ENCODE data around the gene CLCNKB.
"Not testable (repeated sequence)": the region's sequence is repeated elsewhere in the genome, so short reads cannot be mapped to it uniquely, and the experiment has no call there.

CLCNKB gene

DNA sequence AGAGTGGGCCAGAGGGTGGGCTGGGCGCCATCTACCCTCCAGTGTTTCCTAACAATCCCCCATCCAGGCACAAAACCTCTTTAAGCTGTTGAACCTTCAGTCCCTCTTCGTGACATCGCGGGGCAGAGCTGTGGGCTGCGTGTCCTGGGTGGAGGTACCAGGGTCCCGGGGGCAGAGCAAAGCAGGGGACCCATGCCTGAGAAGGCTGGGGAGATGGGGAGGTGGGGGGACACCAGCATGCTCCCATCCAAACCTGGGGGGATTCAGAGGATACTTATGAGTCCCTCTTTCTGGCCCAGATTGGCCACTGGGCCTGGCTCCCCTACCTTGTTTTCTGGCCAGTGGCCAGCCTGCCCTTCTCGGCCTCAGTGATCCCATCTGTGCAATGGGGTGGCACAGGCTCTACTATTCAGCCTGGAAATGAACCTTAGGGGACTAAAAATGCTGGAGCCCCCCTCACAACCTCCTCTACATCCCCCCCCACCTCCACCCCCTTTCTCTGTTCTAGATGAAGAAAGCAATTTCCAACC lies 10.4 kb upstream of the CLCNKB start:
- DNase-seq, result not testable (repeated sequence)

DNA sequence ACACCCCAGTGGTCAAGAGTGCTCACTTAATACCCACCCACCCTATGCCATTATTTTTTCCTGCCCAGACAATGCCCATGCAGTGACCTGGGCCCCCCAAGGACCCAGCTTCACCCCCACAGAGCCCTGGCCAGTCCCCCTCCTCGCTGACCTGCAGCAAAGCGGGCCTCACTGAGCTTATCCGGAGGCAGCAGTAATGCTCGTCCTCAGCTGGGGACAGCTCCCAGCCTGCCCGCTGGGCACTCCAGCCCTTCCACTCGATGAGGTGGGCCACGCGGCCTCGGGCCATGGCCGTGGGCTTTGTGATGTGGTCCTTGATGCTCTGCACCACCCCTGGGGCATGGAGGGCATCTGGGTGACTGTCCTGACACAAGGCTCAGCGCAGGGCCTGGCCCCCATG lies 7.1 kb upstream of the CLCNKB start:
- not testable (repeated sequence) for DNase-seq

DNA sequence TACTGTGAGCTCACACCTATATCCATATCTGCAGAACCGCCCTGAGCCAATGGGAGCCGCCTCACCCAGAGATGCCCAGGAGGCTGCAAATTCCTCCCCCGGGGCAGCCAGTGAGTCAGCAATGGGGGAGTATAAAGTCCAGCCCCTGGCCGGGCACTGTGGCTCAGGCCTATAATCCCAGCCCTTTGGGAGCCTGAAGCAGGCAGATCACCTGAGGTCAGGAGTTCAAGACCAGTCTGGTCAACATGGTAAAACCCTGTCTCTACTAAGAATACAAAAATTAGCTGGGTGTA lies 5.0 kb upstream of the CLCNKB start:
- DNase-seq, result no peak

DNA sequence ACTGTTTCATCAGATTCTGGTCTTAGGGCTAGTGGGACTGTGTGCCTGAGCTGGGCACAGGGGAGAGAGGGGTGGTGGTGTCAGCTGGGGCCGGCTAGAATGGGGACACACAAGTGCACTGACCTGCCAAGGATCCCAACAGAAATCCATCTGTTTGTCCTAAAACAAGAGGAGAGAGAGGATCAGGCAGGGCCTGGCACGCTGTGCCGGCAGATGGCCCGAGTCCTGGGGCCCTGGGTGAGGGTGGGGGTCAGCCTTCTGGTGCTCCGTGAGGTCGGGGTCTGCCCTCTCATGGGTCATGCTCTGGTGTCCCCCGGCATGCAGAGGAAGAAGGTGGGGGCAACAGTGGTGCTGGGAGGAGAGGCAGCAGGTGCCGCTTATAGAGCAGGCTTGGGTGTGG lies 3.7 kb upstream of the CLCNKB start:
- not testable (repeated sequence) for DNase-seq

DNA sequence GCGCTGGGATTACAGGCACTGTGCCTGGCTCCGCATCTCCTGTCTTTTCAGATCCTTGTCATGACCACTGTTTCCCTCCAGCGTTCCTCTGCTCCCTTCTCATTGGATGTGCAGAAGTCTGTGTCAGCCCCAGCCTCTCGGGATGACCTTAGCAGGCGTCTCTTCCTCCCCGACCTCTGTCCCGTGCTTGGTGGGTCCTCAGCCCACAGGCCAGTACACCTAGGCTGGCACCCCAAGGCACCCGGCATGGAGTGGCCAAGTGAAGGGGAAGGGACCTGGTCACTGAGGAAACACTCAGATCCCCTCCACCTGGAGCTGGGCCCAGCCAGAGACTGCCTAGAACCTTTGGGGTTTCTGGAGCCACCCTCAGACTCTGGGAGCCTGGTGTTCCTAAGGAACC lies 2.4 kb upstream of the CLCNKB start:
- DNase-seq, result no peak

DNA sequence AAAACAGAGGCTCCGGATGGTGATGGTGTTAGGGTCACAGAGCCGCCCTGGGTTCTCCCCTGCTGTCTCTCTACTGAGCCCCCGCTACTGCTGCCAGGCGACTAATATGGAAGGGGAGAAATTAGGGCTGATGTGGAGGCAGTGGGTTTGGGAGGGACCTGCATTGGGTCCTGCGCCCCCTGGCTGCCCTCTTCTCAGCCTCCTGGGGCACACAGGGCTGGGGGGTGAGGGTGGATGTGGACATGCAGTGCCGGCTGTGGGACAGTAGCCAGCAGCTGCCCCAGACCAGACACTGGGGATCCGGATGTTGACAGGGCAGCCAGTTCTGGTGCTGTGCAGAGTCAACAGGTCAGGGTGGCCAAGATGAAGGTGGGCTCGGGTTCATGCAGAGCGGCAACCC lies 1.5 kb upstream of the CLCNKB start:
- DNase-seq, result no peak

DNA sequence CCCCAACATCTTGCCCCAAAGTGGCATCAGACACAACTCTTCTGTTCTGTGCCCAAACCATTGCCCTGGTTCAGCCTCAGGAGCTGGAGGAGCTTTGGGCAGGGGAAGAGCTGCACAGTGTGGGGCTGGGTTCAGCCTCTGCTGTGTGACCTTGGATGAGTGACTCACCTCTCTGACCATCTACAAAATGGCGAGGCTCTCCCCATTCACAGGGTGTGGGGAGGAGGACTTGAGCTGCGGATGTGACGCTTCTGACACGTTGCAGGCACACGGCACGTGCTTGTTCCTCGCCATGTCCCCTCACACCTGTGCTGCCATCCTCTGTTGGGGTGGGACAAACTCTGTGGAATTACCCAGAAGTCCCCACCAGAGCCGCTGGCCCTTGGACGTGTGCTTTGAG lies 928 bp upstream of the CLCNKB start:
- not testable (repeated sequence) for DNase-seq

DNA sequence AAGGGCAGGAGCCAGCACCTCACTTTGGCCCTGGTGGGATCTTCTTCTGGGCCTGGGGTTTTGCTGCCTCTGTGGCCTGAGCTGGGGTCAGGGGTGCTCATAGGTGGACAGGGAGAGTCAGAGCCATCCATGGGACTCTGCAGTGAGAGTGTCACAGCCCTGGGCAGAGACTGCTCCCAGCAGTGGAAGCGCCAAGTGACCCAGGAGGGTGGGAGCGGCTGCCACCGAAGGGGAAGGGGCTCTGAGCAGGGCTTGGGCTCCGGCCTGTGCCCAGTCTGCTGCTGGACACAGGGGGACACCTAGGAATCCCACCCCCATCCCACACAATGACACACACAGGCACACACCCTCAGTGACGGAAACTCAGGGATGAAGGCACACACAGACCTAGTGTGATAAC lies 368 bp downstream of the CLCNKB start:
- no peak for DNase-seq

DNA sequence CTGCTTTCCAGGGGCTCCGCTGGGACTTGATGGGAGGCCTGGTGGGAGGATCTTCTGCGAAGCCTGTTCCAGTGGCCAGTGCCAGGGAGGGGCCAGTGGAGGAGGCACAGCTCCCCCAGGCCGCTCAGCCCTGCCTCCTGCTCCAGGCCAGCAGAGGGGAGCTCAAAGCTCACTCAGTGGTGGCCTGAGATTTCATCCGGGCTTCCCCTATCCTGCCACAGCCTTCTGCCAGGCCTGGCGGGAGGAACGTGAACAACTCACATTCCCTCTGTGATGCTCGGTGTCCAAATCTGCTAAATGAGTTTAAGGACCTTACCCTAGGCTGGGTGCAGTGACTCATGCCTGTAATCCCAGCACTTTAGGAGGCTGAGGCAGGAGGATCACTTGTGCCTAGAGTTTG lies 3.3 kb downstream of the CLCNKB start:
- DNase-seq, result no peak

DNA sequence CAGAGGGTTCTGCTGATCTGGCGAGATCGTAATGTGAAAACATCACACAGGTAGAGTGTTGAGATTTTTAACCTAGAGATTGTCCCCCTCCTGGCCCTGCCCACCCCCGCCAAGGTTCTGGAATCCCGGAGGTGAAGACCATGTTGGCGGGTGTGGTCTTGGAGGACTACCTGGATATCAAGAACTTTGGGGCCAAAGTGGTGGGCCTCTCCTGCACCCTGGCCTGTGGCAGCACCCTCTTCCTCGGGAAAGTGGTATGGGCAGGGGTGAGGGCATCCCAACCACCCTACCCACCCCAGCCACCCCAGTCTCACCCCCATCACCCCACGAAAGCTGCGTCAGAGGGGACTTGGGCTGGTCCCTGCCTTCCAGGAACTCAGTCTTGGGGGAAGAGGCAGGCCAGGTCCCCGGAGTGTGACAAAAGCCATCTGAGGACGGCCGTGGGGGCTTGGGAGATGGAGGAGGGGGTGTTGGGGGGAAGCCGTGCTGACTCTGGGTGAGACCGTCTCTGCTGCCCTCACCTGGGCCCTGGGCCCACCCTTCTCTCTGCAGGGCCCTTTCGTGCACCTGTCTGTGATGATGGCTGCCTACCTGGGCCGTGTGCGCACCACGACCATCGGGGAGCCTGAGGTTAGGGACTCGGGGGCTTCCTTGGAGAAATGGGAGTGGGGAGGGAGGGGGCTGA lies 4.4 kb downstream of the CLCNKB start:
- no peak for DNase-seq

DNA sequence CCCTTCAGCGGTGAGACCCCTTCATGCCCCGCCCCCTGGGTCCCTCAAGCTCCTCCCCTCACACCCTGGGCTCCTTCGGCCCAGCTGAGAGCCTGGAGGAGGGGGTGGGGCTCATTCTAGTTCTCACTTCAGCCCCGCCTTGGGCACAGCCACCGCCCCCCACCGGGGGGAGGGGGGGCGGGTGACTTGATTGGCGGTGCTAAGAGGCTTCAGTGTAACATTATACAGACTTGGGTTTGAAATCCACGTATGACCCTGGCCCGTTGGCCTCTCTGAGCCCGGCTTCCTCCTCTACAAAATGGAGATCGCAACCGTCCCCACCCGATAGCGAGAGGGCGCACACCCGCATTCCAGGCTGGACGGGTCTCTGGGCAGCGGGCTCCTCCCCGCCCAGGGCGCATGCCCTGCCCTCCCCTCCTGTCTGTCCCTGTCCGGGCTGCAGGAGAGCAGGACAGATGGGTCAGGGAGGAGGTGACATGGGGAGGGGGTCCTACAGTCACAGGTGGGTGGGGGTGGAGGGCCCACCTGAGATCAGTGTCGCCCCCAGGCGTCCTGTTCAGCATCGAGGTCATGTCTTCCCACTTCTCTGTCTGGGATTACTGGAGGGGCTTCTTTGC lies 5.1 kb downstream of the CLCNKB start:
- DNase-seq, result peak in 2 of 4 experiments; percentile 14 to 34

DNA sequence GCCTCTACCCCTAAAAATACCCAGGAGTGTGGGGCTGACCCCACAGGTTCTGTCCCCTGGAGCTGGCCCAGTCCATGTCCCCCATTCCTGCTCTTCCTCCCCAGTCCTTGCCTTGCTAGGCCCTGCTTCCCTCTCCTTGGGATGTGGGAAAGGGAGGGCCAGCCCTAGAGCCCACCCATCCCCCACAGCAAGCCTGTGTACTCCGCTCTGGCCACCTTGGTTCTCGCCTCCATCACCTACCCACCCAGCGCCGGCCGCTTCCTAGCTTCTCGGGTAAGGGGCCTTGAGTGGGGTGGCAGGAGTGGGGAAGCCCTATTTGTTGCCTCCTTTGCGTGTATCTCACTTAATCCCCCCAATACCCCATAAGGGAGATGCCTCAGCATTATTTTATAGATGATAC lies 6.7 kb downstream of the CLCNKB start:
- no peak for DNase-seq

DNA sequence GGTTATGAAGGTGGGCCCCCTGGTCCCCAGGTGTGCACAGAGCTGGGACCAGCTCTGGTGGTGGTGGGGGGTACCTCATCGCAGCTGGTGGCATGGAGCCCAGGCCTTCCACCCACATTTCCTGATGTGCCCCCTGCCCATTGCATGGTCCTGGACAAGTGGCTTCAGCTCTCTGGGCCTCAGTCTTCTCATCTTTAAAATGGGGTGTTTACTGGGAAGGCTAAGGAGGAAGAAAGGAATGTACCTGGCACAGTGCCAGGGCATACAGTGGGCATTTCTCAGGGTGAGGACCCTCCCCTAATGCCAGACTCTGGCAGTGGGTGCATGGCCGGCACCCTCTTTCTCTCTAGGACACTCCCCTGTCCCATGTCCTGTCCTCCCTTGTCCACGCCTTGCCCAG lies 7.5 kb downstream of the CLCNKB start:
- no peak for DNase-seq

DNA sequence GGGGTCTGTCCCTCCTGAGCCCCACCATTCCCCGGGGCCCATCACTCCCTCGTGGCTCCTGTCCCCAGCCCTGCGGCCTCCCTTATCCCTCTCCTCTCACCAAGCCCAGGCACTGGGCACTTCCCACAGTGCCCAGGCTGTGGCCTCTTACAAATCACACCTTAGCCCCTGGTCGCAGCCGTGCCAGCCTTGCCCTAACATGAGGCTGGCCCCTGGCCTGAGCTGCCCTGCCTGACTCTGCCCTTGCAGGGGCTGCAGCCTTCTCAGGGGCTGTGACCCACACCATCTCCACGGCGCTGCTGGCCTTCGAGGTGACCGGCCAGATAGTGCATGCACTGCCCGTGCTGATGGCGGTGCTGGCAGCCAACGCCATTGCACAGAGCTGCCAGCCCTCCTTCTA lies 8.4 kb downstream of the CLCNKB start:
- not testable (repeated sequence) for DNase-seq

DNA sequence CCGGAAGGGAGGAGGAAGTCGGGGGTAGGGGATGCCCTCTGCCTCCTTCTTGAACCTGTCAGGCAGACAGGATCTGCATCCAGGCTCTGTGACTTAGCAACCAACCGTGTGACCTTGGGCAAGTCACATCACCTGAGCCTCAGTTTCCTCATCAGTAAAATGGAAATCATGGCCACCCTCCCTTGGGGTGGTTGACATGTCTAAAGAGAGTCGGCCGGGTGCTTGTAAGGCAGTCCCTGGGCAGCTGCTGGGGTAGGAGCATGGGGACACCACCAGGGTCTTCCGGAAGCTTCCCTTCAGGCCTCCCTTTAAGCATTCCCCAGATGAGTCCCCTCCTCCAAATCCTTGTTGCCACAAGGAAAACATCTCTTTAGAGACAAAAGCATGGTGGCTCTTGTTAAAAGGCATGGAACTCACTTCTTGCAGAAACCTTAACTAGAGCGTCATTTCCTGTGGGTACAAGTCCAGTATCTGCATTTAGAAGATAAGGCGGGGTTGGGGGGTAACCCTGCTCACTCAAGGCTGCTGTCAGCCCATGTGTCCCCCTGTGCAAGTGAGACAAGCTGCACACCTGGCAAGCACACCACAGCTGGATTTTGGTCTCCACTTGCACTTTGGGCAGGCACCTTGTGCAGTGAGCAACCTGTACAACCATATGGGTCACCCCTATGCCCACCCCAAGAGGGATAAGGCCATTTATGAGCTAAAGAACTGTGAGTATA lies 10.4 kb downstream of the CLCNKB start:
- DNase-seq, result no peak

DNA sequence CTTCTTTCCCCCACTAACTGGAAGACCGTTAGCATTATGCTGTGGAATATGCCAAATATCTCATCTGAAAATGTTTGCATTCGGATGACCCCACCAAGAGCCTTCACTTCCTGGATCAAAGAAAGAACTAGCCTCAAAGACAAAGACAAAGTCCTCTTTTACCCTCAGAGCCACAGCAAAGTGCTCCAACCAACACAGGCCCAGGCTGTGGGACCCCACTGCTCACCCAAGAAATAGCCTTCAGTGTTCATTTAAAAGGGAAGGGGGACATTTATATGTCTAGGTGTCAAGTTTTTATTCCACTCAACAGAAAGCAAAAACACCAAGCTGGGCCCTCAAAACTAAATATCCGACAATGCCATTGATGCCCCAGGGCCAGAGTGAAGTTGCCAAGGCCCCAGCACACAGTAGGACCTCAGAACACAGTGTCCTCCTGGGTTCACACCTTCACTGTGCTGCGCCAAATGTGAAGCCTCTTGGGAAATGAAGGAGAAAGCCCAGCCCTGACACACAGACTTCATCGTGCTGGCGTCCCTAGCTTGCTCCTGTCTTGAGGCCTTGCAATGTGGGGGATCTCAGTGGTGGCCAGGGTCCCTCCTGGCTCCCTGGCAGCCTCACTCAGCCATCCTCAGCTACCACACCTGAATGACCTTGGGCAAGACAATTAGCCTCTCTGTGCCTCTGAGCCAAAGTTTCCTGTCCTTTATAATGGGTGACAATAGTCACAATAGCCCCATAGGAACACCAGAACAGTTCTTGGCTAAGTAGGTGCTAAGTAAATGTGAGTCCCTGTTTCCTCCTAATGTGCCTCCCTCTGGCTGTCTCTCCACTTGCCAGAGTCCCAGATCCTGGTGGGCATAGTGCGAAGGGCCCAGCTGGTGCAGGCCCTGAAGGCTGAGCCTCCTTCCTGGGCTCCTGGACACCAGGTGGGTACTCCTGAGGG lies 11.3 kb downstream of the CLCNKB start:
- DNase-seq, result no peak

DNA sequence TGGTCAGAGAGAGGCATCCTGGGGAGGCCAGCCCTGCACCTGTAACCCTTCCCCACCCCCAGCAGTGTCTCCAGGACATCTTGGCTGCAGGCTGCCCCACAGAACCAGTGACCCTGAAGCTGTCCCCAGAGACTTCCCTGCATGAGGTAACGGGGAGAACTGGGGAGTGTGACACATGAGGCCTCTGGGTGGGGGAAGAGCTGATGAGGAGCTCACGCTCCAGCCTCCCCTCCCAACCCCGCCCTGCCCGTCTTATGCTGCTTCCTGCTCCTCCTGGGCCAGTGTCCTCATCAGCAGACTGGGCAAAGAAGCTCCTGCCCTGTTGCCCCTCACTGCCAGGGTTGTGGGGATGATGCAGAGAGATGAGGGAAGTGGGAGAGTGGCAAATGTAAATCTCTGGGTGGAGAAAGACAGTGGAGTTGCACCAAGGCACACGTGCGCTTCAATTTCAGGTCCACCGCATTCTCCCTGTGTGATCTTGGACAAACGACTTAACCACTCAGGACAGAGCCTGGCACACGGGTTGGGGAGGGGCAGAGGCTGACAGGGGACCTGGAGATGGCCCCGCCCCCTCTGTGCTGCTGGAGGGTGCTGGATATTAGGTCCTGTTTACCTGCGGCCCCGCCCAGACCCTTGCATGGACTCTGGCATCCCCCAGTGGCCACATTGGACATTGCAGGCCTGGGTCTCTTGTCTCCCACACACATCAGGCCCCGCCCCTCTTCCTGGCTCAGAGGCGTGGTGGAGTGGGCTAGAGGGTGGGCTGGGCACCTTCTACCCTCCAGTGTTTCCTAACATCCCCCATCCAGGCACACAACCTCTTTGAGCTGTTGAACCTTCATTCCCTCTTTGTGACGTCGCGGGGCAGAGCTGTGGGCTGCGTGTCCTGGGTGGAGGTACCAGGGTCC lies 12.3 kb downstream of the CLCNKB start:
- DNase-seq, result peak; percentile 75 to 89 (median 80)

DNA sequence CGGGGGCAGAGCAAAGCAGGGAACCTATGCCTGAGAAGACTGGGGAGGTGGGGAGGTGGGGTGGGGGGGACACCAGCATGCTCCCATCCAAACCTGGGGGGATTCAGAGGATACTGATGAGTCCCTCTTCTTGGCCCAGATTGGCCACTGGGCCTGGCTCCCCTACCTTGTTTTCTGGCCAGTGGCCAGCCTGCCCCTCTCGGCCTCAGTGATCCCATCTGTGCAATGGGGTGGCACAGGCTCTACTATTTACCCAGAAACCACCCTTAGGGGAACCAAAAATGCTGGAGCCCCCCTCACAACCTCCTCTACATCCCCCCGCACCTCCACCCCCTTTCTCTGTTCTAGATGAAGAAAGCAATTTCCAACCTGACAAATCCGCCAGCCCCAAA lies 12.9 kb downstream of the CLCNKB start:
- not testable (repeated sequence) for DNase-seq

DNA sequence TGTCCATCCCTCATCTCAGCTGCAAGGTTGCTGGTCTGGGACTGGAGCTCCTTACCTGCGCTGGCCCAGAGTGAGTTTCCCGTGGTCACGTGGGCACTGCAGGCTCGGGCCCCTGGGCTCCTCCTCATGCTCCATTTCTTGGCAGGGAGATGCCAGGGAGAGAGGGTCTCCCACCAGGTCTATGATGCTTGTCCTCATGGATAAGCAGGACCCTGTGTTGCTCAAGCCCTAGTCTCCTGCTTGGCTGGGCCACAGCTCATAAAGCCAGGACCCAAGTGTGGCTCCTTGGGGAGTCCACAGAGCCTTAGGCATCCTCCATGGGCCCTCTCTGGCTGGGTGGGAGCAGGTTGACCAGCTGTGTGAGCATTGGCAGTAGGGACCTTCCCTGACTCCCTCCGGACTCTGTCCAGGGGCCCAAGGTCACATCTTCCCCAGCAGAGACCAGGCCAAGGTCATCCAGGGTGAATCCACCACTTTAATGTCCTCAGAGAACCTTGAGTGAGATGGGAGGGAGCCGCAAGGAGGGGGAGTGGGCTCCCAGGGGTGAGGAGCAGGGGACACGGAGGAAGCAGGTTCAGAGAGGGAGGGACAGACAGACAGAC lies 13.8 kb downstream of the CLCNKB start:
- DNase-seq, result not testable (repeated sequence)

DNA sequence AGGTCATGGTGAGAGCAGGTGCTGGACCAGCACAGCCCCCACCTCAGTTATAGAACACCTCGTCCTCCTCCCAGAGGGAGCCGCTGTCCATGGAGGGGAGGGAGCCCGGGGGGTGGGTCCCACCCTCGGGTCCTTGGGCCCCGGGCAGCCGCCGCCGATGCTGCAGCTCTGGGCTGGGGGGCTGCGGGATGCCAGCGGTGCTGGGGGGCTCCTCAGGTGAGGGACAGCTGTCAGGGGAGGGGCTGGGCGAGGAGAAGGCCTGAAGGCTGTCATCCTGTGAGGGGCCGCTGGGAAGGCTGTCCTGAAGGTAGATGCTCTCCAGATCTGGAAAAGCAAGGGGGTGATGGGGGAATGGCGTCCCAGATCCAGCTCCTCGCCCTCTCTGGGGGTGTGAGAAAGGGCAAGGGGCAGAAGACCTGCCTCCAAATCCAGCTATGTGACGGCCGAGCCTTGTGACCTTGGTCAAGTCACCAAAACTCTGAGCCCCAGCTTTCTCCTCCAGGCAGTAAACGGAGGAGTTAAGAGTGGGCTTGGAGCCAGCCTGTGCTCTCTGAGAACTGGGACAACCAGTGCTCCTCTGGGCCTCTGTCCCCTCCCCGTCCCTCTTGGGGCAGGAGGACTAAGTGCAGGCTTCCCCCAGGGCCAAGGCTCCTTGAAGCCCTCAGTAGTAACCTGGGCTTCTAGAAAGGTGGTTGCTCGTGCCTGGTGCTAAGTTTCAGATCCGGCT lies 15.0 kb downstream of the CLCNKB start:
- not testable (repeated sequence) for DNase-seq

DNA sequence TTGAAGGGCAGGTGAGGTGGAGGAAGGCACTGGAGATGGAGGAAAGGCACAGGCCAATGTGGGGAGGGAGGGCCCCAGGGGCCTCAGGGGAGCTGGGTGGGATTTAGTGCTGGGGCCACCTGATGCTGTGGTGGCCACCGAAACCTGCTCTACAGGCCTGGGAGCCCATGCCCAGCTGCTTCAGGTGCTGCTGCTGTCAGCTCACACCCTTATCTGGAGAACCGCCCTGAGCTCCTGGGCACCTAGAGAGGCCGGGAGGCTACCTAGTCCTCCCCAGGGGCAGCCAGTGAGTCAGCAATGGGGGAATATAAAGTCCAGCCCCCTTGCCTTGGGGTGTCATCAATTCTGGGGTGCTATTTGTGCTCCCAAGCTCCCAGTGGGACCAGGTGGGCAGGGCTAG lies 17.7 kb downstream of the CLCNKB start:
- DNase-seq, result no peak
